GM18907 (cell line): ENCODE data around the gene AMOTL1.

ENCODE experiments used
- ATAC-seq: cut with Tn5 transposase; IDR thresholded peaks from one replicate; pipeline ENCODE4 v1.9.1; 2021; ENCODE audit warnings: mild to moderate bottlenecking, moderate library complexity; ENCODE audit not compliant: unreplicated experiment

AMOTL1 gene

GRCh38 chr11:94767701-94768601 lies at the start of gene AMOTL1:
TSS of gene AMOTL1 (plus strand) at chr11:94768356. CDS start at chr11:94768512, 156 bp downstream.
- ATAC-seq: peak; percentile 96

DNA sequence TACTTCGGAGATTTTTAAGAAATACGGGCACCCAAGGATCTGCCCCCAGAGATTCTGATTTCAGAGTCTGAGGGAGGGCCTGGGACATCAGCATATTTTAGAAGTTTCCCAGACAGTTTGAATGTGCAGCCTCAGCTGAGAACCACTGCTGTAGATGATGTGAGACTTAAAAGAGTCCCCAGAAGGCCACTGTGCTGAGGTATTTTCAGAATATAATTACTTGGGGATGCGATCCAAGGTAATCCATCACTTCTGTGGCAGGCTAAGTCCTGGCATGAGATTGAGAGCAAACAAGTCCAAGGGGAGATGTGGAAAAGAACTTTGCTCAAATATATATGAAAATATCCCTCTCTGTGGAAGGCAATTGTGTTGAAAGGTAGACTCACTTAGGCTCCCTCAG lies 48.3 kb upstream of the AMOTL1 start:
- no peak for ATAC-seq

- ATAC-seq: no peak
These were observed 46.4 kb upstream of the AMOTL1 start for GRCh38 chr11:94721565-94722292.

- ATAC-seq: no peak
These were observed 45.4 kb upstream of the AMOTL1 start for GRCh38 chr11:94722735-94723134.

GRCh38 chr11:94725097-94725496 lies 43.1 kb upstream of the AMOTL1 start:
- no peak for ATAC-seq

DNA sequence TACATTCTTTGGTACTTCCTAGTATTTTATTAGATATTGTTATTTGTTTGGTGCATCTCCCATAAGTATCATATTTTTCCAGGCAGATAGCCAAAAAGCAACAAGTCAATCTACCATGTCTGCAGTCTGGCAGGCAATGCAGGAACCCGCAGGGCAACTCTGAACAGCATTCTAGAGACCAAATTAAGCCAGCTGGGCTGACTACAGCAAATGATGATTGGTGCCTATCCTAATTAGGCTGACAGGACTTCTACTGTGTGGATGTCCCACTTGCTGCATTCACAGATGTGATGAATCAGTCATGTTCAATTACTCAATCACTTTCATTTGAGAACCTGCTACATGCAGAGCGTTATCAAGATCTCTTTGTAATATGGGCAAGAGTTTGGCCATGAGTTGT lies 40.3 kb upstream of the AMOTL1 start:
- no peak for ATAC-seq

DNA sequence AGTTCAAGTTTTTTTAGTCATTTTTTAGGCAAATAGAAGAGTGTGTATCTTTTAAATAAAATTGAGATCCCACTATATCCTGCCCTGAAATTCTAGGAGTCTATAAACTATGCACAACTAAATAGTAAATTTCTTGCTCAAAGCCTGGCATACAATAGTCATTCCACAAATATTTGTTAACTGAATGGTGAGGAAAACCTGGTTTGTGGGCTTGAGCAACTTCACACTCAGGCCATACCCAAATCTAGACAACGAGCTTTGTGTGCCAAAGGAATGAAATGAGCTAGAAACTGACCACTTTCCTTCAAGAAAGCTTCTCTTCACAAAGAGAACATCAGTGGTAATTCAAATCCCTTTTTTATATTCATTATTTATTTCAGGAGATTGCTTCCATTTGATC lies 39.6 kb upstream of the AMOTL1 start:
- no peak for ATAC-seq

GRCh38 chr11:94728966-94729751 lies 39.0 kb upstream of the AMOTL1 start:
- ATAC-seq: no peak

DNA sequence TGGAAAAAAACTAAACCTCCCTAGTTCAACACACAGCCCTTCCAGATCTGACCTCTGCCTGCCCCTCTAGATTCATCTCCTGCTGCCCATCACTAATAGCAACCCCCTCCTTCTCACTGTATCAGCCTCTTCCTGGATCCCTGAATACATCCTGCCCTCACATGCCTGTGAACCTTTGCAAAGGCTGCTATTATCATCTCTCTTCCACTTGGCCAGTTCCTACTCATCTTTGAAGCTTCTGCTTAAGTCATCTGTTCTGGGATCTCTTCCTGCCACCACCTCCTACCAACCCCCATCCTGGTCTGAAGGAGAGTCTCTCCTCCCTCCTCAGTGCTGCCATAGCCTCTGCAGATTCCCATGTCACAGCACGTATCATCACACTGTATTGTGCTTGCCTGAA lies 38.0 kb upstream of the AMOTL1 start:
- ATAC-seq: no peak

- ATAC-seq: no peak
These were observed 36.1 kb upstream of the AMOTL1 start for GRCh38 chr11:94731880-94732601.

- ATAC-seq: no peak
These were observed 35.4 kb upstream of the AMOTL1 start for GRCh38 chr11:94732617-94733281.

- ATAC-seq: peak; percentile 60
These were observed 33.4 kb upstream of the AMOTL1 start for GRCh38 chr11:94734563-94735275.

GRCh38 chr11:94735907-94736306 lies 32.2 kb upstream of the AMOTL1 start:
- ATAC-seq: no peak

DNA sequence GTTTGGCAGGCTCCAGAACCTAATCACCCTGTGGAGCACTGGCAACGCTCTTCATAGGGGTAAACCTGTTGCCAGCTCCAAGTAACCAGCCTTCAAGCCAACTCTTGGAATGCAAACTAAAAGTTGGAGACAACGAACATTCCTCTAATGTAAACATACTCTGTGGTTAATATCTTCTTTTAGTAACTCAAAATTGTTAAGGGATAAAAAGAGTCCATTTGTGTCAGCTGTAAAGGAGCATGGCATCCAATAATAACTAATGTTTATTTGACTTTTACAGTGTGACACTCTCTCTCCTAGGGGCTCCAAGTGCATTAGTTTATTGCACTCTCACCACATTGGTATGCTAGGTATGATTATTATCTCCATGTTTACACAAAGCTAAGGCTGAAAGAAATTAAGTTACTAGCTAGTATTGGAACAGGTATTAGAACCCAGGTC lies 31.0 kb upstream of the AMOTL1 start:
- ATAC-seq: no peak

- ATAC-seq: no peak
These were observed 29.4 kb upstream of the AMOTL1 start for GRCh38 chr11:94738746-94739145.

DNA sequence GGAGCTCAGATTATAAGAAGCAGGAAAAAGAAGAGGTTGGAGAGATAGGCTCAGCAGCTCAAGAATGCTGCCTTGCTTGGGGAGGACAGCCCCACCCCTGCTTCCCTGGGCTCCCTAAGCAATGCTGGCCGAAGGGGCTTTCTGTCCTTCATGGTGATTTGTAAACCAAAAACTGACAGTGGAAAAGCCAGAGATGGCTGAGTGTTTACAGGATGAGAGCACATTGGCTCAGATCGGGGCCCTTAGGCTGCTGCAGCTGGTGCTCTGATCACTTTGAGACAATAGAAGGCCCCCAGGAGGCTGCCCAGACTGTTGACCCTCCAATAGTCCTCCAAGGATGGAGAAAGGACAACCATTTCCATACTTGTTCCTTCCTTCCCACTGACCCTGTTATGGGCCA lies 28.8 kb upstream of the AMOTL1 start:
- no peak for ATAC-seq

DNA sequence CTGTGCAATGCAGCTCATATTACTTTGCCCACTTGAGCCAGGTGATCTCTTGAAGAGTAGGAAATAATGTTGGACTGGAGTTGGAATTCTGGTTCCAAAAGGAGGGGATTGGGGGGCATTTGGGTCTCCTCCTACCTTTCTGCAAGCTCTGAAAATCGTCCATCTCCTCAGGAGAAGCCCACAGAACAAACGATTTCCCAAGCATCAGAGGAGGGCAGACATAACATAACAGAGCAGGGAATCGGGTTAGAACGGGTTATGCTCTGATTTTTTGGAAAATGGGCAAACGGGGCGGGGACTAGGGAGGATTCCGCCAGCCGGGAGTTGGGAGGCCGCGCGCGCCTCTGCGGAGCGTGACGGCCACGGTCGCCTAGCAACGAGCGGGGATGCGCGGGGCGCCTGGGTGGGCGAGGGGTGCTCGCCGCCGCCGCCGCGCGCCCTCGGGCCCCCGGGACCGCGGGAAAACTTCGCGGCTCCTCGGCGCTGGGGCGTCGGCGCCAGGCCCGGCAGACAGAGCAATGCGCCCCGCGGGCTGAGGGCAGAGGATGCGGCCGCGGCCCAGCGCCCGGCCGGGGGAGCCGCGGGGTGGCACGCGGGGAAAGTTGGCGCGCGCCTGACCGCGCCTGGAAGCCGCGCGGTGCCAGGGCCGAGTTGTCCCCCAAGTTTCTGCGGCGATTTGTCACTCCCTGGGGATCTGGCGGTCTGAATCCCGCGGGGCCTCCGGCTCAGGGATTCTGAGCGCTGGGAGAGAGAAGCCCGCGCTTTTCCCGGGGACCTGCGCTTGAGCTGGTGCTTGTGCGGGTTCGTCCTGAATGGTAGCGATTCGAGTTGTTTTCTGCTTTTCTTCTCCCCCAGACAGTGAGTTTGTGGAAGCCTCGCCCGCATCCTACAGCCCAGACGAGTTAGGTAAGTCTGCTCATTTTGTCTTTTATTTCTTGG lies 27.8 kb upstream of the AMOTL1 start:
- ATAC-seq: peak; percentile 44

- peak; percentile 74 for ATAC-seq
These were observed 27.0 kb upstream of the AMOTL1 start for GRCh38 chr11:94741022-94741679.
